Thoracic aorta (tissue), 2 donors: ENCODE measurements around the gene HOXD8. TPM values are rescaled to one million over a fixed set of nuclear protein-coding genes. Genes with fewer than 3 reads are reported as not detected.

ENCODE experiments used
- ATAC-seq: fragments of 150-250 bp; one replicate; pipeline ENCODE4 v1.8.0; 2017; ENCODE audit warnings: low read depth; ENCODE audit not compliant: insufficient number of reproducible peaks, low FRiP score
- DNase-seq: peaks from one replicate; pipeline ENCODE4 v3.0.0-alpha.2; 2020; ENCODE audit warnings: low spot score
- H3K27ac ChIP-seq, 2 donors: fragments of 200-600 bp; sonication (generic); 1 replicate in 1 of 2; 2 replicates in 1 of 2; pipeline ENCODE4 v1.5.1; 2016; ENCODE audit warnings: mild to moderate bottlenecking in 2 of 2, moderate library complexity in 2 of 2
- H3K27me3 ChIP-seq: fragments of 200-600 bp; sonication (generic); replicated peaks from 2 replicates; pipeline ENCODE4 v1.6.0; 2016; ENCODE audit warnings: mild to moderate bottlenecking; ENCODE audit not compliant: insufficient read depth
- H3K36me3 ChIP-seq: fragments of 200-600 bp; sonication (generic); one replicate; pipeline ENCODE4 v1.5.1; 2016
- H3K4me1 ChIP-seq, 2 donors: fragments of 200-600 bp; sonication (generic); 1 replicate in 1 of 2; 2 replicates in 1 of 2; pipeline versions ENCODE4 v1.5.1 to v1.6.0; 2016; ENCODE audit warnings: low read depth in 2 of 2, mild to moderate bottlenecking in 1 of 2; ENCODE audit not compliant: control insufficient read depth in 1 of 2
- H3K4me3 ChIP-seq: fragments of 200-600 bp; sonication (generic); 2 replicates; pipeline ENCODE4 v1.5.1; 2016; ENCODE audit warnings: mild to moderate bottlenecking
- H3K9me3 ChIP-seq: fragments of 200-600 bp; sonication (generic); 2 replicates; pipeline ENCODE4 v1.5.1; 2016
- CTCF ChIP-seq: fragments of 200-600 bp; sonication (generic); IDR thresholded peaks from one replicate; pipeline ENCODE4 v1.5.1; 2019; ENCODE audit warnings: antibody characterized with exemption
- total RNA-seq, 2 donors: library from RNA; depleted of rRNA; stranded (reverse); fragments of >200 nt; gene quantifications; one replicate each; pipeline versions ENCODE4 v1.1.0 to v1.2.3, GENCODE V29; 2016

The HOXD8 gene
- total RNA-seq, 2 donors from 2014 or later = 3.9 to 11.2 TPM

DNA sequence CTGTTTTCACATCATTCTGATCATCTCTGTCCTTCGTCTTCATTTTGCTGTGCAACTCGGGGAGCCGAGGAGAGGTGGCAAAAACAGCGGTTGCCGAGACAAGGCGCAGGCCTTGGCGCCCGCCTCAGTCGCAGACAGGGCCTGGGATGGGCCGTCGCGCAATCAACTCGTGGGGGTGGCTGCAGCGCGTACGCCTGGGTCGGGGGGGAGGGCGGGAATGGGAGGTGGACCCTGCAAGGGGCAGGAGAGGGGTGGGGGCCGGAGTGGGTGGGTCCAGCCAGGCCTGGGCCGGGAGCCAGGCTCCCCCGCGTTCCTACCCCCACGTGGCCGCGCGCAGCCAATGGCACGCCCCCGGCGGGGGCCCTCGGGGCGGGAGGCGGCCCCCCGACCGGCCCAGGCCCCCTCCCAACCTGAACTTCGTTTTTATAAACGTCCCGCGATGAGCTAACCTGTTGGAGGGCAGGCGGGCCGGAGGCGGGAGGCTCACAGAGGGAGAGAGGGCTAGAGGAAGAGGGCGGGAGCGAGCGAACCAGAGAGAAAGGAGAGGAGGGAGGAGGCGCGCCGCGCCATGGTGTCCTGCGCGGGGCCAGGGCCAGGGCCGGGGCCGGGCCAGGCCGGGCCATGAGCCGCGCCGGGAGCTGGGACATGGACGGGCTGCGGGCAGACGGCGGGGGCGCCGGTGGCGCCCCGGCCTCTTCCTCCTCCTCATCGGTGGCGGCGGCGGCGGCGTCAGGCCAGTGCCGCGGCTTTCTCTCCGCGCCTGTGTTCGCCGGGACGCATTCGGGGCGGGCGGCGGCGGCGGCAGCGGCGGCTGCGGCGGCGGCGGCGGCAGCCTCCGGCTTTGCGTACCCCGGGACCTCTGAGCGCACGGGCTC is 37.0 kb upstream of the HOXD8 start, which contains the start of gene HOXD13:
Gene HOXD13, plus strand, starts transcription at position 452 of the 875 bp plus-strand sequence. Its CDS starts 170 bp downstream, at position 622.
- Histone ChIP-seq H3K36me3 (no peaks in the 10 kb centered on the region), H3K4me1 (peaks cover 8 to 32% of the 10 kb centered on the region in 2 donors), H3K27ac (no peak within 1 kb of the TSS), H3K27me3 (peaks cover 63% of the 10 kb centered on the region), H3K4me3 (peak within 1 kb of the TSS; percentile 52), H3K9me3 (no peaks in the 10 kb centered on the region)
- no peak for TF ChIP-seq CTCF
- DNase-seq (no peak), ATAC-seq (no peak)

- Histone ChIP-seq H3K36me3 (no peaks in the 10 kb centered on the region), H3K27ac (no peak overlapping the region), H3K4me1 (peaks cover 8 to 26% of the 10 kb centered on the region in 2 donors), H3K9me3 (no peaks in the 10 kb centered on the region), H3K27me3 (peaks cover 69% of the 10 kb centered on the region), H3K4me3 (peak overlapping the region; percentile 52)
- ATAC-seq = no peak
- TF ChIP-seq CTCF = no peak
- DNase-seq = no peak
Observed at GRCh38 chr2:176093145-176093897, 36.2 kb upstream of the HOXD8 start.

DNA sequence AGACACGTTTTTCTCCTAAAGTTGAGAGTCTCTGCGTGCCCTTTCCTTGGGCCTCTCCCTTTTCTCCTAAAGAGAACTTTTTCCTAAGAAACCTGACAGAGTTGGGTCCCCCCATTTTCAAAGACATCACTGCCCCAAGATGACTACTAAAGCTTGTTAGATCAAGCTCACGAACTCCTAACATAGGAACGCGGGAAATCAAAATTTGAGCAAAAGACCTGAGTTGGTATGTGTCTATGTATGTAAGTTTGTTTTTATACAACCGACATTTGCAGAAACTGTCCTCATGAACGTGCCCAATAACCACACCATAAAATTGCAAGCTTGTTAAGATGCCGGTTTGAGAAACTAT is 35.6 kb upstream of the HOXD8 start:
- H3K4me3 ChIP-seq = no peak overlapping the region
- peaks cover 74% of the 10 kb centered on the region for H3K27me3 ChIP-seq
- no peak for ATAC-seq
- no peak for DNase-seq
- no peaks in the 10 kb centered on the region for H3K36me3 ChIP-seq
- no peak for TF ChIP-seq CTCF
- H3K27ac ChIP-seq = no peak overlapping the region
- peaks cover 8 to 25% of the 10 kb centered on the region in 2 donors for H3K4me1 ChIP-seq
- no peaks in the 10 kb centered on the region for H3K9me3 ChIP-seq

GRCh38 chr2:176094349-176094748 is 35.2 kb upstream of the HOXD8 start:
- H3K4me3 ChIP-seq = no peak overlapping the region
- peaks cover 78% of the 10 kb centered on the region for H3K27me3 ChIP-seq
- no peak overlapping the region for H3K27ac ChIP-seq
- DNase-seq (no peak), ATAC-seq (no peak)
- TF ChIP-seq CTCF = no peak
- H3K36me3 ChIP-seq = no peaks in the 10 kb centered on the region
- no peaks in the 10 kb centered on the region for H3K9me3 ChIP-seq
- H3K4me1 ChIP-seq = peaks cover 8 to 25% of the 10 kb centered on the region in 2 donors

DNA sequence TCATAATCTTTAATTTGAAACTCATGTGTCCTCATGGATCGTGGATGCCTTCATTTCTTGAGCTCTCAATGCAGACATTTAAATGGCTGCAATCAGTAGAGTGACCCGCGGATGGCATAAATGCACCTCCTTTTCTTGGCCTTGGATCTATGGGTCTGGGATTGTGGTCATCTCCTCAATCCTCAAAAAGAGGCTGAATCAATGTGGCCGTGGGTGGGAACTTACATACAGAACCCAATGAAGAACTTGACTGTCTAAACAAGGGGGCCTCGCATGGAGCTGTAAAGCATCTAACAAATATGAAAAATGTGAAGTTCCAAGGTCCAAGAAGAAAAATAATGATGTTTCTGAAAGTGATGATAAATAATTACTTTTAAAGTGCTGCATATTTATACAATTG is 34.1 kb upstream of the HOXD8 start:
- ATAC-seq (no peak), DNase-seq (no peak)
- Histone ChIP-seq H3K4me1 (peaks cover 8 to 25% of the 10 kb centered on the region in 2 donors), H3K36me3 (no peaks in the 10 kb centered on the region), H3K4me3 (no peak overlapping the region), H3K27ac (no peak overlapping the region), H3K27me3 (peaks cover 76% of the 10 kb centered on the region), H3K9me3 (no peaks in the 10 kb centered on the region)
- TF ChIP-seq CTCF = no peak
